22Rv1 (cell line): ENCODE data around the gene ZNF174.
A peak's percentile ranks its signal among the peaks of the same experiment; 100 is the strongest.

ENCODE experiments used
- H3K27ac ChIP-seq: fragments of 450-650 bp; 2 replicates; pipeline ENCODE4 v1.5.1; 2017
- ZFX ChIP-seq: fragments of 450-650 bp; IDR thresholded peaks from 2 replicates; pipeline ENCODE4 v1.6.1; 2017; ENCODE audit warnings: antibody characterized with exemption, borderline replicate concordance
- TF ChIP-seq, protein P1 (sequence below): fragments of 450-650 bp; IDR thresholded peaks from 2 replicates; pipeline ENCODE4 v1.5.1; 2017; ENCODE audit warnings: mild to moderate bottlenecking

The ZNF174 gene

DNA sequence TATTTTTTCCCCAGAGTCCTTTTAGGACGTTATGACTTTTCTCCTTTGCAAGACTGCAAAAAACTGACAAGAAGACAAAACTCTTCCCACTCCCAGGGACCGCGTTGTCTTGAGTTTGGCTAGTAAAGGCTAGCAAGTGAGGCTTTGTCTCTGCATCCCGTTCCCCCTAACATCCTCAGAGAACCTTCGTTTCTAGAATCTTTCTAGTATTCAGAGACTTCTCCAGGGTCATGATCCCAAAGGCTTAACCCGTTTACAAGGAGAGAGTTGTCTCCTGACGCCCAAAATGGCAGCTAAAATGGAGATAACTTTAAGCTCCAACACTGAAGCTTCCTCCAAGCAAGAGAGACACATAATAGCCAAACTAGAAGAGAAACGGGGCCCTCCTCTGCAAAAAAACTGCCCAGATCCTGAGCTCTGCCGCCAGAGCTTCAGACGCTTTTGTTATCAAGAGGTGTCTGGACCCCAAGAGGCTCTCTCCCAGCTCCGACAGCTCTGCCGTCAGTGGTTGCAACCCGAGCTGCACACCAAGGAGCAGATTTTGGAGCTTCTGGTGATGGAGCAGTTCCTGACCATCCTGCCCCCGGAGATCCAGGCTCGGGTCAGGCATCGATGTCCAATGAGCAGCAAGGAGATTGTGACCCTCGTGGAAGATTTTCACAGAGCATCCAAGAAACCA is 843 bp downstream of the ZNF174 start:
- TF ChIP-seq, protein P1, sequence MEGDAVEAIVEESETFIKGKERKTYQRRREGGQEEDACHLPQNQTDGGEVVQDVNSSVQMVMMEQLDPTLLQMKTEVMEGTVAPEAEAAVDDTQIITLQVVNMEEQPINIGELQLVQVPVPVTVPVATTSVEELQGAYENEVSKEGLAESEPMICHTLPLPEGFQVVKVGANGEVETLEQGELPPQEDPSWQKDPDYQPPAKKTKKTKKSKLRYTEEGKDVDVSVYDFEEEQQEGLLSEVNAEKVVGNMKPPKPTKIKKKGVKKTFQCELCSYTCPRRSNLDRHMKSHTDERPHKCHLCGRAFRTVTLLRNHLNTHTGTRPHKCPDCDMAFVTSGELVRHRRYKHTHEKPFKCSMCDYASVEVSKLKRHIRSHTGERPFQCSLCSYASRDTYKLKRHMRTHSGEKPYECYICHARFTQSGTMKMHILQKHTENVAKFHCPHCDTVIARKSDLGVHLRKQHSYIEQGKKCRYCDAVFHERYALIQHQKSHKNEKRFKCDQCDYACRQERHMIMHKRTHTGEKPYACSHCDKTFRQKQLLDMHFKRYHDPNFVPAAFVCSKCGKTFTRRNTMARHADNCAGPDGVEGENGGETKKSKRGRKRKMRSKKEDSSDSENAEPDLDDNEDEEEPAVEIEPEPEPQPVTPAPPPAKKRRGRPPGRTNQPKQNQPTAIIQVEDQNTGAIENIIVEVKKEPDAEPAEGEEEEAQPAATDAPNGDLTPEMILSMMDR: no peak
- TF ChIP-seq ZFX: no peak

DNA sequence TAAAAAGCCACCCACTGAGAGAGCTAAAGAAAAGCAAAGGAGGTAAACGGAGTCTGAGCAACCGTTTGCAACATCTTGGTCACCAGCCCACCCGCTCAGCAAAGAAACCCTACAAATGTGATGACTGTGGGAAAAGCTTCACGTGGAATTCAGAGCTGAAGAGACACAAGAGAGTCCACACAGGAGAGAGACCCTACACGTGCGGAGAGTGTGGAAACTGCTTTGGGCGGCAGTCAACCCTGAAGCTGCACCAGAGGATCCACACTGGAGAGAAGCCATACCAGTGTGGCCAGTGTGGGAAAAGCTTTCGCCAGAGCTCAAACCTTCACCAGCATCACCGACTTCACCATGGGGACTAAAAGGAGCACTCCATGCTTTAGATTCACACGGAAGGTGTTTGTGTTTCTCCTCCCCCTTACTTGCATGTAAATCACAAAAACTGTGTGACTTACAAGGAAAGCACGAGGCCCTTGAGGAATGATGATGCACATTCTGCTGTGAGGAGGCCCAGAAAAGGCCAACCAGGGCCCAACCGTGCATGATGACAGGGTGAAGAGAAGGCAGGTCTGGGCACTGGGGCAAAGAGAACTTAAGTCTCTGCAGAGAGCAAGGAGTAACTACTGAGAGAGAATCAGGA is 7.7 kb downstream of the ZNF174 start:
- no peak overlapping the region for H3K27ac ChIP-seq
- no peak for TF ChIP-seq ZFX
- TF ChIP-seq, protein P1: no peak

More for the DNA sequence above, 843 bp downstream of the ZNF174 start:
- peak overlapping the region; percentile 81 for H3K27ac ChIP-seq

DNA sequence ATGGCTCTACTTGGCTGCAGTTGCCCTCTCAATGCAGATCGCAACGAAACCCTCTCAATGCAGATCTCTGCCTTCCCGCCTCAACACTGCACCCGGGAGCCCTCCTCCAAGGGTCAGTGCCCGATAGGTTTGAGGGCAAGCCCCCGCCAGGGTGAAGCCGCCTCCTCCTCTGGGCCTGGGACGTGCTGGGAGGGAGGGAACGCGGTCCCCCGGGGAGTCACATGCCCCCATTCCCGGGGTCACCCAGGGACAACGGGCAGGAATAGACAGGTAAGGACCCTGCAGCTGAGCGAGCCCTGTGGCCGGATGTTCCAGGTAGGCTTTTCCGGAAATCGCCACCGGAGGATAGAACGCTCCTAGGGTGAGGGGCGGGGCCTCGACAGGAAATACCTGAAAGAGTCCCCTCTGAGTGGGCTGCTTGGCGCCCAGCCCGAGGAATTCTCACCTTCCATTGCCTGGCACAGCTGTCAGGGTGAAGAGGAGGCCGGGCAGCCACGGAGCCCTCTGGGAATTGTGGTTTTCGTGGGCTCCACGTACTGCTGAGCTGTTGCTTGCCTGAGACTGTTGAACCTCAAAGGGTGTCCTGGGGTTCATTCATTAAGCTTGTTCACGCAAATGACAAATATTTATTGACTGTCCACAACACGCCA is 12.8 kb downstream of the ZNF174 start:
- no peak overlapping the region for H3K27ac ChIP-seq
- TF ChIP-seq, protein P1: no peak
- no peak for TF ChIP-seq ZFX

DNA sequence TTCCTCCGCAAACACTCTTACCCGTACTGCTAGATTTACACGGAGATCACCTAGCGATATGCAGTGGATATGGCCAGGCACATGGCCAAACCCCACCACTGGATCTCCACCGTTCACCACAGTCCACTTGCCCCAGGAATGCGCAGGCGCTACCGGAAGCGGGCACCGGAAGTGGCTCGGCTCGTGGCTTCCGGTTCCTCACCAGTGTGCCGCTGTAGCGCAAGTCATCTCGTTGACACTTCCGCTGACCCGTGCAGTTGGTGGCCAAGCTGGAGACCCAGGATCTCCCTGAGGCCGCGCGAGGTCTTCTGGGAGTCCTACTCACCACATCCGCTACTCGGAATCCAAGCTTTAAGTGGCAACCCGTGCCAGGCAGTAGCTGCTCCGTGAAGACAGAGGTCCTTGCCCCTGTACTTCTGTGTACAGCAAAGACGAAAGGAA is 30.8 kb downstream of the ZNF174 start:
- no peak overlapping the region for H3K27ac ChIP-seq
- TF ChIP-seq, protein P1: no peak
- TF ChIP-seq ZFX: no peak

DNA sequence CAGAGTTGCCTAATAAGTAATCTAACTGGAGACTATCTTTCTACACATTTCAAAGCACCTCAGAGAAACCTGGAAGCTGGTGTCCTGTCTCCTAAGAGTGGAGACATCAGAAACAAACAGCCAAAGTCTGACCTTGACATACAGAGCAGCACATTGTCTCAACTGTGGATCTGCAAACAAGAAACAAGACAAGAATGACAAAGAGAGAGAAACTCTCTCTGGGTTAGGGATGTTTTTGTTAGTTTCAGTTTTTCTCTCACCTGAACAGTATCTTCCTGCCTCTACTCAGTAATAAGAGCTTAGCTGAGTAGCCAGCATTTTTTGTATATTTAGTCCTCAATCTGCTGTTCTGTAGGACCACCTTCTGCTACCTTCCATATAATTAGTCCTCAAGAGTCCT is 33.4 kb downstream of the ZNF174 start:
- TF ChIP-seq, protein P1: no peak
- no peak for TF ChIP-seq ZFX
- no peak overlapping the region for H3K27ac ChIP-seq

DNA sequence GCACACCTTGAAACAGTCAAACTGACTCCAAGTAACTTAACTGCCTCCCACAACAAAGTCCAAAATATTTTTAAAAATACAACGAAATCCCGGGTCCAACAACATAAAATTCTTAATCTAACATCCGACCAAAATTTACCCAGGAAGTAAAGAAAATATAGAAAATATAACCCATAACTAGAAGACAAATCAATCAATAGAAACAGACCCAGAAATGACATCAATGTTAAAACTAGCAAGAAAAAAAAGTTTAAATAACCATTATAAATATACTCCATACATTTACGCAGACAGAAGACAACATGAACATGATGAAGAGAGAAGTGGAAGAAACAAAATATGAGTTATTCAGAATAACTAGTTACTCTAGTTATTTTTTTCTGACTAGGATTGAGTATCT is 38.6 kb downstream of the ZNF174 start:
- H3K27ac ChIP-seq: no peak overlapping the region
- no peak for TF ChIP-seq ZFX
- TF ChIP-seq, protein P1: no peak
